ENCODE data around the gene FAM13B. TPM values are rescaled to one million over a fixed set of nuclear protein-coding genes. Genes with fewer than 3 reads are reported as not detected.

The FAM13B gene
- total and polyA plus RNA-seq, 9 of the 15 experiments (the other 6 are each of a cell fraction or from before 2014, with no cell fraction given): 2.3 to 21.6 (median 14.1) TPM

DNA sequence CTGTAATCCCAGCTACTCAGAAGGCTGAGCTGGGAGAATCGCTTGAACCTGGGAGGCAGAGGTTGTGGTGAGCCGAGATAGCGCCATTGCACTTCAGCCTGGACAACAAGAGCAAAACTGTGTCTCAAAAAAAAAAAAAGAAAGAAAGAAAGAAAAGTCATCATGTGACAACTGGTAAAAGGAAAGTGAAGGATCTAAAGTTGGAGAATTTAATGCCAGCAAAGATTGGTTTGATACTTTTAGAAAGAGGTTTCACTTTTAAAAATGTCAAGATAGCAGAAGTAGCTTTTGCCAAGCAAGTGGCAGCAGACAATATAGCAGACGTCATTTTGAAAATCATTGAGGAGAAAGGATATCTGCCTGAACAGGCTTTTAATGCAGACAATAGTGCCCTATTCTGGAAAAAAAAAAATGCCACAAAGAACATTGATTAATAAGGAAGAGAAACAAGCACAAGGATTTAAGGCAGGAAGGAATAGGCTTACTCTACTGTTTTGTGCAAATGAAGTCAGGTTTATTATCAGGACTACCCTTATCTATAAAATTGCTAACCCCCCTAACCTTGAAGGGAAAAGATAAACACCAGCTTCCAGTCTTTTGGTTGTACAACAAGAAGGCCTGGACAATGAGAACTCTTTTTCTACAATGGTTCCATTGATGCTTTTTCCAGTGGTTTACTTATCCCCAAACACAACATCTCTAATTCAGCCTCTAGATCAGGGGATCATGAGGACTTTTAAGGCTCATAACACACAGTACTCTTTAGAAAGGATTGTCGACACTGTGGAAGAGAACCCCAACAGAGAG lies 131.7 kb downstream of the FAM13B start (continued):
- TF ChIP-seq, protein P1, sequence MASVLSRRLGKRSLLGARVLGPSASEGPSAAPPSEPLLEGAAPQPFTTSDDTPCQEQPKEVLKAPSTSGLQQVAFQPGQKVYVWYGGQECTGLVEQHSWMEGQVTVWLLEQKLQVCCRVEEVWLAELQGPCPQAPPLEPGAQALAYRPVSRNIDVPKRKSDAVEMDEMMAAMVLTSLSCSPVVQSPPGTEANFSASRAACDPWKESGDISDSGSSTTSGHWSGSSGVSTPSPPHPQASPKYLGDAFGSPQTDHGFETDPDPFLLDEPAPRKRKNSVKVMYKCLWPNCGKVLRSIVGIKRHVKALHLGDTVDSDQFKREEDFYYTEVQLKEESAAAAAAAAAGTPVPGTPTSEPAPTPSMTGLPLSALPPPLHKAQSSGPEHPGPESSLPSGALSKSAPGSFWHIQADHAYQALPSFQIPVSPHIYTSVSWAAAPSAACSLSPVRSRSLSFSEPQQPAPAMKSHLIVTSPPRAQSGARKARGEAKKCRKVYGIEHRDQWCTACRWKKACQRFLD (CRISPR knock-in tag; IDR thresholded peaks at IDR 0.05): no peak
- no peak for TF ChIP-seq HMBOX1 (IDR thresholded peaks at IDR 0.05)
- TF ChIP-seq CBFA2T2 (conservative IDR thresholded peaks at IDR 0.05): no peak
- no peak for TF ChIP-seq PTBP1 (IDR thresholded peaks at IDR 0.05; ENCODE audit: low read depth, low read length)
- no peak for TF ChIP-seq HOXB6 (CRISPR knock-in tag; IDR thresholded peaks at IDR 0.05; ENCODE audit: borderline replicate concordance)
- peak; percentile 48; the same call in 1 of the 2 replicates for TF ChIP-seq ARID1B (IDR thresholded peaks at IDR 0.05)
- TF ChIP-seq CTBP1 (IDR thresholded peaks at IDR 0.05; ENCODE audit: borderline replicate concordance): no peak
- TF ChIP-seq SMAD1 (IDR thresholded peaks at IDR 0.05; ENCODE audit: low read depth, low read length, partially characterized antibody): no peak
- TF ChIP-seq MIER1 (IDR thresholded peaks at IDR 0.05; ENCODE audit: low read depth): no peak
- no peak for TF ChIP-seq RBM25 (IDR thresholded peaks at IDR 0.05; ENCODE audit: low read depth, low read length, severe bottlenecking)
- no peak for TF ChIP-seq ARHGAP35 (IDR thresholded peaks at IDR 0.05; ENCODE audit: partially characterized antibody)
- TF ChIP-seq EP400 (IDR thresholded peaks at IDR 0.05): no peak
- 0 out of 2 replicates have a peak, but pooled peaks have one; percentile 43 for TF ChIP-seq THRB (CRISPR knock-in tag; conservative IDR thresholded peaks at IDR 0.05)
- no peak for TF ChIP-seq U2AF2 (optimal IDR thresholded peaks at IDR 0.05; ENCODE audit: low read depth, low read length)
- no peak for TF ChIP-seq ETV5 (CRISPR knock-in tag; IDR thresholded peaks at IDR 0.05; ENCODE audit: low read depth)
- TF ChIP-seq ZNF347 (CRISPR knock-in tag; IDR thresholded peaks at IDR 0.05; ENCODE audit: low read depth): no peak
- TF ChIP-seq SMARCA5 (IDR thresholded peaks at IDR 0.05): no peak
- no peak for TF ChIP-seq DNMT1 (IDR thresholded peaks at IDR 0.05)
- TF ChIP-seq BDP1 (IDR thresholded peaks at IDR 0.05; ENCODE audit: insufficient read depth, insufficient read length): no peak
- TF ChIP-seq, protein P2, sequence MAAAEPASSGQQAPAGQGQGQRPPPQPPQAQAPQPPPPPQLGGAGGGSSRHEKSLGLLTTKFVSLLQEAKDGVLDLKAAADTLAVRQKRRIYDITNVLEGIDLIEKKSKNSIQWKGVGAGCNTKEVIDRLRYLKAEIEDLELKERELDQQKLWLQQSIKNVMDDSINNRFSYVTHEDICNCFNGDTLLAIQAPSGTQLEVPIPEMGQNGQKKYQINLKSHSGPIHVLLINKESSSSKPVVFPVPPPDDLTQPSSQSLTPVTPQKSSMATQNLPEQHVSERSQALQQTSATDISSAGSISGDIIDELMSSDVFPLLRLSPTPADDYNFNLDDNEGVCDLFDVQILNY (CRISPR knock-in tag; IDR thresholded peaks at IDR 0.05): no peak
- TF ChIP-seq, protein P3, sequence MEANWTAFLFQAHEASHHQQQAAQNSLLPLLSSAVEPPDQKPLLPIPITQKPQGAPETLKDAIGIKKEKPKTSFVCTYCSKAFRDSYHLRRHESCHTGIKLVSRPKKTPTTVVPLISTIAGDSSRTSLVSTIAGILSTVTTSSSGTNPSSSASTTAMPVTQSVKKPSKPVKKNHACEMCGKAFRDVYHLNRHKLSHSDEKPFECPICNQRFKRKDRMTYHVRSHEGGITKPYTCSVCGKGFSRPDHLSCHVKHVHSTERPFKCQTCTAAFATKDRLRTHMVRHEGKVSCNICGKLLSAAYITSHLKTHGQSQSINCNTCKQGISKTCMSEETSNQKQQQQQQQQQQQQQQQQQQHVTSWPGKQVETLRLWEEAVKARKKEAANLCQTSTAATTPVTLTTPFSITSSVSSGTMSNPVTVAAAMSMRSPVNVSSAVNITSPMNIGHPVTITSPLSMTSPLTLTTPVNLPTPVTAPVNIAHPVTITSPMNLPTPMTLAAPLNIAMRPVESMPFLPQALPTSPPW (CRISPR knock-in tag; IDR thresholded peaks at IDR 0.05): peak; percentile 27; the same call in 1 of the 2 replicates
- no peak for TF ChIP-seq ASH1L (IDR thresholded peaks at IDR 0.05; ENCODE audit: borderline replicate concordance, low read depth, partially characterized antibody)
- TF ChIP-seq SMARCC2 (IDR thresholded peaks at IDR 0.05; ENCODE audit: low read depth): peak; percentile 33; the same call in 1 of the 2 replicates
